ENCODE data around the gene AGBL4.

AGBL4 gene

GRCh38 chr1:48776393-48777218 lies 1247.1 kb downstream of the AGBL4 start, which contains the start of gene BEND5 (continued):
- TF ChIP-seq GLIS2 (tag by site-specific recombination; IDR thresholded peaks at IDR 0.05) (peak; percentile 28; the same call in 1 of the 2 replicates), ZBTB8A (tag by site-specific recombination; IDR thresholded peaks at IDR 0.05) (peak; percentile 93), ZNF404 (tag by site-specific recombination; IDR thresholded peaks at IDR 0.05) (no peak), ZNF16 (tag by site-specific recombination; IDR thresholded peaks at IDR 0.05; ENCODE audit: low read depth) (no peak), ZNF335 (tag by site-specific recombination; conservative IDR thresholded peaks at IDR 0.05) (peak; percentile 38; the same call in 1 of the 2 replicates), ZNF341 (tag by site-specific recombination; IDR thresholded peaks at IDR 0.05; ENCODE audit: low read depth) (peak; percentile 34; the same call in 1 of the 2 replicates)

- Histone ChIP-seq H3K36me3 (ENCODE audit: control insufficient read depth in 2 of 2, insufficient read depth in 1 of 2, low read length in 2 of 2) (peaks cover 0 to 22% of the 10 kb centered on the region in 2 experiments; a peak in 2 of 3 replicates), H3K4me1 (ENCODE audit: control insufficient read depth, insufficient read depth, low read length) (no peaks in the 10 kb centered on the region), H3K9me3 (ENCODE audit: control insufficient read depth, insufficient read depth, low read depth, low read length) (no peaks in the 10 kb centered on the region), H3K27ac (ENCODE audit: extremely low read depth, low read depth, low read length) (no peak overlapping the region), H3K4me3 (ENCODE audit: low read depth, low read length) (peak overlapping the region; percentile 63)
- ChIA-PET POLR2A (no interaction called here), CTCF (interaction anchor here (0.6 to 0.8 kb wide), 2 partner anchors 42 to 1704 kb away, joined by 3 to 4 read pairs; no protein-coding TSS in a partner anchor)
- TF ChIP-seq PRDM1 (tag by site-specific recombination; IDR thresholded peaks at IDR 0.05) (peak; percentile 87), ZNF366 (tag by site-specific recombination; conservative IDR thresholded peaks at IDR 0.05) (peak; percentile 68; the same call in 1 of the 2 replicates), ZNF311 (tag by site-specific recombination; IDR thresholded peaks at IDR 0.05; ENCODE audit: borderline replicate concordance) (no peak), PRDM10 (tag by site-specific recombination; IDR thresholded peaks at IDR 0.05) (peak; percentile 83), ZNF335 (tag by site-specific recombination; conservative IDR thresholded peaks at IDR 0.05) (peak; percentile 69), KLF7 (tag by site-specific recombination; IDR thresholded peaks at IDR 0.05; ENCODE audit: borderline replicate concordance) (no peak)
Measured at GRCh38 chr1:48775831-48776392, 1247.8 kb downstream of the AGBL4 start.

GRCh38 chr1:48773133-48773532 lies 1250.6 kb downstream of the AGBL4 start:
- Histone ChIP-seq H3K4me3 (ENCODE audit: low read depth, low read length) (no peak overlapping the region), H3K27ac (ENCODE audit: extremely low read depth, low read depth, low read length) (no peak overlapping the region), H3K36me3 (ENCODE audit: control insufficient read depth in 2 of 2, insufficient read depth in 1 of 2, low read length in 2 of 2) (peaks cover 0 to 23% of the 10 kb centered on the region in 2 experiments; a peak in 2 of 3 replicates), H3K4me1 (ENCODE audit: control insufficient read depth, insufficient read depth, low read length) (no peaks in the 10 kb centered on the region), H3K9me3 (ENCODE audit: control insufficient read depth, insufficient read depth, low read depth, low read length) (no peaks in the 10 kb centered on the region)
- ChIA-PET POLR2A (no interaction called here), CTCF (no interaction called here)
- no peak for TF ChIP-seq ZBTB17 (tag by site-specific recombination; IDR thresholded peaks at IDR 0.05)

GRCh38 chr1:48772211-48772610 lies 1251.5 kb downstream of the AGBL4 start:
- Histone ChIP-seq H3K36me3 (ENCODE audit: control insufficient read depth in 2 of 2, insufficient read depth in 1 of 2, low read length in 2 of 2) (peaks cover 0 to 23% of the 10 kb centered on the region in 2 experiments; a peak in 2 of 3 replicates), H3K27ac (ENCODE audit: extremely low read depth, low read depth, low read length) (no peak overlapping the region), H3K4me1 (ENCODE audit: control insufficient read depth, insufficient read depth, low read length) (no peaks in the 10 kb centered on the region), H3K9me3 (ENCODE audit: control insufficient read depth, insufficient read depth, low read depth, low read length) (no peaks in the 10 kb centered on the region), H3K4me3 (ENCODE audit: low read depth, low read length) (no peak overlapping the region)
- no peak for TF ChIP-seq HOXA7 (CRISPR knock-in tag; IDR thresholded peaks at IDR 0.05; ENCODE audit: borderline replicate concordance)
- no peak for TF ChIP-seq ZBTB17 (tag by site-specific recombination; IDR thresholded peaks at IDR 0.05)
- TF ChIP-seq ZNF335 (tag by site-specific recombination; conservative IDR thresholded peaks at IDR 0.05): no peak
- no peak for TF ChIP-seq ZNF654 (tag by site-specific recombination; IDR thresholded peaks at IDR 0.05; ENCODE audit: low read depth)
- no peak for TF ChIP-seq ZNF624 (tag by site-specific recombination; IDR thresholded peaks at IDR 0.05)
- no peak for TF ChIP-seq MEIS1 (CRISPR knock-in tag; IDR thresholded peaks at IDR 0.05; ENCODE audit: borderline replicate concordance)
- no peak for TF ChIP-seq ZNF639 (tag by site-specific recombination; IDR thresholded peaks at IDR 0.05)
- no peak for TF ChIP-seq ZNF585B (tag by site-specific recombination; IDR thresholded peaks at IDR 0.05)
- ChIA-PET POLR2A (no interaction called here), CTCF (interaction anchor here (1.0 kb wide), 2 partner anchors 45 to 95 kb away, joined by 3 to 4 read pairs; no protein-coding TSS in a partner anchor)

Measured in HEK293 (cell line).